Measurements from ENCODE around the gene PLA2G2C.
"Not testable (repeated sequence)": the region's sequence is repeated elsewhere in the genome, so short reads cannot be mapped to it uniquely, and the experiment has no call there.

The PLA2G2C gene

DNA sequence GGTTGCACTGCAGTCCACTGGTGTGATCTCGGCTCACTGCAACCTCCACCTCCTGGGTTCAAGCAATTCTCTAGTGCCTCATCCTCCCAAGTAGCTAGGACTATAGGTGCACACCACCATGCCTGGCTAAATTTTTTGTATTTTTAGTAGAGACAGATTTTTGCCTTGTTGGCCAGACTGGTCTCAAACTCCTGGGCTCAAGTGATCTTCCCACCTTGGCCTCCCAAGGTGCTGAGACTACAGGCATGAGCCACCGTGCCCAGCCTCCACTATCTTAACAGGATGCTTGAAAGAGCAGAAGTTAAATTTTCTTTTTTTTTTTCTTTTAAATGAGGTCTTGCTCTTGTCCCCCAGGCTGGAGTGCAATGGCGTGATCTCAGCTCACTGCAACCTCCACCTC lies 55.8 kb downstream of the PLA2G2C start:
- DNase-seq (ENCODE audit: low read depth), result not testable (repeated sequence)

GRCh38 chr1:20126806-20127440 lies 59.4 kb downstream of the PLA2G2C start:
- DNase-seq (ENCODE audit: low read depth), result no peak

- no peak for DNase-seq (ENCODE audit: low read depth)
Observed at GRCh38 chr1:20126041-20126805, 60.1 kb downstream of the PLA2G2C start.

DNA sequence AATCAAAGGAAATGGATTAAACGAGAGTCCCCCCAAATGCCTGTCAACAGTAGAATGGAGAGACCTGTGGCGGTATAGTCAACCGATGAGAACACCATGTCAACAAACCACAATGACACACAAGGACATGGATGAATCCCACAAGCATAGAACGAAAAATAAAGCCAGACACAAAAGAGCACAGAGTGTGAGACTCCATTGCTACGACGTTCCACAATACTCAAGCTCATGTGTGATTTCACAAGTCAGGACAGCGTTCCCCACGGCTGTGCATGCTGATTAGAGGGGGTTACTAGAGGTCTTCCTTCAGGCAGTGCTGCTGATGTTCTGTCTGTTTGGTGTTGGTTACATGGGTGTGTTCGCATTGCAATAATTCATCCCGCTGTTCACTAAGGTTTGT lies 61.2 kb downstream of the PLA2G2C start:
- DNase-seq (ENCODE audit: low read depth), result no peak

DNA sequence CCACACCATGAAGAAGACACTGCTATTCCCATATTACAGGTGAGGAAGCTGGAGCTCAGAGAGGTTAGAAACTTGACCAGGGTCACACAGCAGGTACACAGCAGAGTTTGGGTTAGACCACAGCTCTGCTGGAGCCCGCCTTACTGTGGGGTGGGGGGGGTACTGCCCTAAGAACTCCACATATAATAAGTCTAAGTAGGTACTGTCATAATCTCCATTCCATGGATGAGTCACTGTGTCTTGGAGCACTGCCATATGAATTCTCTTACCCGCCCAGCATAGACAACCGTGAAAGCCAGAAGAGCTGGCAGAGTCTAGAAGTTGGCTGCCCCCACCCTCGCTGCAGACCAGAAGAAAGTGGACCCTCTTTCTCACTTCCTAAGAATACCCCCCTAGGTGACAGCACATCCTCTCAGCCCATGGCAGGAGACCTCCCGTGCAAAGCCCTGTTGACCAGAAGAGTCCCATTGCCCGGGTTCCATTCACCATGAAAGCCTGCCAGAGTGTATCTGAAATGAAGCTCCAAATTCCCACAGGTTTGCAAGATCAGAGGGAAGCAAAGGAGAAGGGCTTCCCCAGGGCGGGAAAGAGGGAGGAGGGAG lies 61.8 kb downstream of the PLA2G2C start:
- DNase-seq (ENCODE audit: low read depth), result no peak

DNA sequence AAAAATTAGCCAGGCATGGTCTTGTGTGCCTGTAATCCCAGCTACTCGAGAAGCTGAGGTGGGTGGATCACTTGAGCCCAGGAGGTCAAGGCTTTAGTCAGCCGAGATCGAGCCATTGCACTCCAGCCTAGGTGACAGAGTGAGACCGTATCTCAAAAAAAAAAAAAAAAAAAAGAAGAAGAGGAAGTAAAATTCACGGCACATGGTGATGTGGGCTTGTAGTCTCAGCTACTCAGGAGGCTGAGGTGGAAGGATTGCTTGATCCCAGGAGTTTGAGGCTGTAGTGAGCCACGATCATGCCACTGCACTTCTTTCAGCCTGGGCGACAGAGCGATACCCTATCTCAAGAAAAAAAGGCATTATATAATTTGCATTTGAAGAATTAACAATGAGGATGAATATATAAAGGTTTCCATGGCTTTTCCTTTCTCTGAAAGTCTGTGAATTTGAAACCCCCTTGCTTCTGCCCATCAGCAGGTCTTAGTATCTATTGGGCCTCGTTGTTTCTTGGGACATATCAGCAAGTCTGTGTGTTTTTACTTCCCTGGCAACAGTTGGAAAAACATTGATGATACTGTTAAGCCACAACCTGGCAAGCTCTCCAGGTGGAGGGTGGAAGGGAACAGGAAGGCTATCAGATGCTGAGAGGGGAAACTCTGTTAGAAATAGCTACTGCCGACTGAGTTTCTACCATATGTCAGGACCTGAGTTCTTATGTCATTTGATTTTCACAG lies 62.4 kb downstream of the PLA2G2C start:
- no peak for DNase-seq (ENCODE audit: low read depth)

- no peak for DNase-seq (ENCODE audit: low read depth)
Observed at GRCh38 chr1:20120796-20121195, 65.5 kb downstream of the PLA2G2C start.

DNA sequence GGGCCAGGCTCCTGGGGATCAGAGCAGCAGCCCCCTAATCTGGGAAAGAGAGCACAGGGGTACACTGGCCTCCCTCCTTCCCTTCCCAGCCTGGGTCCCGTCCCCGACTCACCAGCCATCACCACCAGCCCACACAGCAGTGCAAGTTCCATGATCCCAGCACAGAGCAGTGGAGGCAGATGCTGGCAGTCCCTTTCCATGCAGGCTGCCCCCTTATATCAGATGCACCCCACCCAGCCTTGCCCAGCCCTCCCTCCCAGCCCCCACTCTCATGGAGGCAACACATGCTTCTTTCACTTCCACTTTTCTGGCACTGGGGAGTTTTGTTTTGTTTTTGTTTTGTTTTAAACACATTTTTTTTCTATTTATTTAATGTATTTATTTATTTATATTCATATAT lies 67.0 kb downstream of the PLA2G2C start, which contains the start of gene PLA2G2D:
PLA2G2D (minus strand) TSS at position 190 of the 400 bp plus-strand sequence; CDS start at position 152, 38 bp downstream.
- no peak for DNase-seq (ENCODE audit: low read depth)

GRCh38 chr1:20117236-20117635 lies 69.1 kb downstream of the PLA2G2C start:
- no peak for DNase-seq (ENCODE audit: low read depth)

DNA sequence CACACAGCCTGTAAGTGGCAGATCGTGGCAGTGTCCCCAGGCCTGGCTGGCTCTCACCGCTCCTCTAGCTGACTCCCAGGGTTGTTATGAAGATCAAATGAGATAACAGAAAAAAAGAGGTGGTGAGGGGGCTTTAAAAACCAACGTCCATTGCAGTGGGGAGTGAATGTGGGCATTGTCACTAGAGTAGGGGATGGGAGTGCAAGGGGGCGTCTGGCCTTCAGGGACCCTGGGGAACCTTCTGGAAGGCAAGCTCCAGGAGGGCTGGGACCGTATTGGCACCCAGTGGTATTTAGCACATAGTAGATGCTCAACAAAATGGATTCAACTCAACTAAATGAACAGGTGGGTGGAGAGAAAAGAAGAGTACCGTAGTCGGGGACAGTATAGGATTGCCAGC lies 70.4 kb downstream of the PLA2G2C start:
- DNase-seq (ENCODE audit: low read depth), result no peak

- DNase-seq (ENCODE audit: low read depth), result no peak
Observed at GRCh38 chr1:20115479-20115878, 70.8 kb downstream of the PLA2G2C start.

DNA sequence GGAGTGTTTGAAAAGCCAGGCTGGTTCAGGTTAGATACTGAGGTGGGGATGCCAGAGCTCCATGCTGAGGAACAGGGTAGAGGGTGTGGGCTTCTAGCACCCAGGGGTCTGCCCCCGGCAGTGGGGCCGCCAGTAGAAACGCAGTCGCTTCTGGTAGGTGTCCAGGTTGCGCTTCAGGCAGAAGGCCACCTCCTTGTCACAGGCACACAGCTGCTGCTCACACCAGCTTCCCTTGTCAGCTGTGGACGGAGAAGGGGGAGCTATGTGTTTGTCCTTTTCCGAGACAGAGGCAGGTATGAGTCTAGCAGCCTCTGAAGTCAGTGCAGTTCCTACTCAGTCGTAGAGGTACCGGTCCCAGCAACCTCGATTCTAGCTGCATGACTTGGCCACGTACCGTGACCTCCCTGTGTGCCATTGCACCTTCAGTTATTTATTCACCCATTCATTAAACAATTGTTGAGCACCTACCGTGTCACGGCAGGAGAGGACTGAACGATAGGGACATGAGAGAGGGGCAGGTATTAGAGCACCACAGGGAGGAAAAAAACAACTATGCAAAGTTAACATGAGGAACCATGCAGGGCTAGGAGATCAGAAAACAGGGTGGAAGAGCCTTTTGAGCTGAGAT lies 72.2 kb downstream of the PLA2G2C start:
- no peak for DNase-seq (ENCODE audit: low read depth)

Data from activated T-cell treated with anti-CD3 and anti-CD28 coated beads for 48 hours (primary cell).